ENCODE measurements around the gene DUSP19.

DNA sequence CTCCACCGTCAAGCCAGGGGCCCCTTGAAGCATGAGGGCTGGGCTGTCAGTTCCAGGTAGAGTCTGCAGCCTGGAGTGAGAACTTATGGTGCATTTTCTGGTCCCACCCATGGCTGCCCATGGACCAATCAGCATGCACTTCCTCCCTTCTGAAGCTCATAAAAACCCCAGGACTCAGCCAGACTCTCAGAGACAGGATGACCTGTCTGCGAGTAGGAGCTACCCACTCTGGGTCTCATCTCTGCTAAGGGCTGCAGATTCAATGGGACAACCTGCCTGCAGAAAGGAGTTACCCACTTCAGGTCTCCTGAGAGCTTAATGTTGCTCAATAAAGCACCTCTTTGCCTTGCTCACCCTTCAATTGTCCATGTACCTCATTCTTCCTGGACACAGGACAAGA, 9.4 kb upstream of the DUSP19 start:
- no peak for TF ChIP-seq POLR2A (IDR thresholded peaks at IDR 0.05)
- TF ChIP-seq, protein P1, sequence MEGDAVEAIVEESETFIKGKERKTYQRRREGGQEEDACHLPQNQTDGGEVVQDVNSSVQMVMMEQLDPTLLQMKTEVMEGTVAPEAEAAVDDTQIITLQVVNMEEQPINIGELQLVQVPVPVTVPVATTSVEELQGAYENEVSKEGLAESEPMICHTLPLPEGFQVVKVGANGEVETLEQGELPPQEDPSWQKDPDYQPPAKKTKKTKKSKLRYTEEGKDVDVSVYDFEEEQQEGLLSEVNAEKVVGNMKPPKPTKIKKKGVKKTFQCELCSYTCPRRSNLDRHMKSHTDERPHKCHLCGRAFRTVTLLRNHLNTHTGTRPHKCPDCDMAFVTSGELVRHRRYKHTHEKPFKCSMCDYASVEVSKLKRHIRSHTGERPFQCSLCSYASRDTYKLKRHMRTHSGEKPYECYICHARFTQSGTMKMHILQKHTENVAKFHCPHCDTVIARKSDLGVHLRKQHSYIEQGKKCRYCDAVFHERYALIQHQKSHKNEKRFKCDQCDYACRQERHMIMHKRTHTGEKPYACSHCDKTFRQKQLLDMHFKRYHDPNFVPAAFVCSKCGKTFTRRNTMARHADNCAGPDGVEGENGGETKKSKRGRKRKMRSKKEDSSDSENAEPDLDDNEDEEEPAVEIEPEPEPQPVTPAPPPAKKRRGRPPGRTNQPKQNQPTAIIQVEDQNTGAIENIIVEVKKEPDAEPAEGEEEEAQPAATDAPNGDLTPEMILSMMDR (IDR thresholded peaks at IDR 0.05), result no peak
- no peak for TF ChIP-seq POLR2AphosphoS5 (IDR thresholded peaks at IDR 0.05)
- TF ChIP-seq EP300 (IDR thresholded peaks at IDR 0.05; ENCODE audit: low read depth), result no peak
